Activated CD8-positive, alpha-beta memory T cell treated with anti-CD3 and anti-CD28 coated beads, Interleukin-2, amount 50 U/mL, for 1 hour (primary cell): ENCODE results near the gene NXPH3.

Experiments used
- DNase-seq: peaks from one replicate; pipeline ENCODE4 v3.0.0-alpha.2; 2020; ENCODE audit errors: extremely low read depth

The NXPH3 gene

DNA sequence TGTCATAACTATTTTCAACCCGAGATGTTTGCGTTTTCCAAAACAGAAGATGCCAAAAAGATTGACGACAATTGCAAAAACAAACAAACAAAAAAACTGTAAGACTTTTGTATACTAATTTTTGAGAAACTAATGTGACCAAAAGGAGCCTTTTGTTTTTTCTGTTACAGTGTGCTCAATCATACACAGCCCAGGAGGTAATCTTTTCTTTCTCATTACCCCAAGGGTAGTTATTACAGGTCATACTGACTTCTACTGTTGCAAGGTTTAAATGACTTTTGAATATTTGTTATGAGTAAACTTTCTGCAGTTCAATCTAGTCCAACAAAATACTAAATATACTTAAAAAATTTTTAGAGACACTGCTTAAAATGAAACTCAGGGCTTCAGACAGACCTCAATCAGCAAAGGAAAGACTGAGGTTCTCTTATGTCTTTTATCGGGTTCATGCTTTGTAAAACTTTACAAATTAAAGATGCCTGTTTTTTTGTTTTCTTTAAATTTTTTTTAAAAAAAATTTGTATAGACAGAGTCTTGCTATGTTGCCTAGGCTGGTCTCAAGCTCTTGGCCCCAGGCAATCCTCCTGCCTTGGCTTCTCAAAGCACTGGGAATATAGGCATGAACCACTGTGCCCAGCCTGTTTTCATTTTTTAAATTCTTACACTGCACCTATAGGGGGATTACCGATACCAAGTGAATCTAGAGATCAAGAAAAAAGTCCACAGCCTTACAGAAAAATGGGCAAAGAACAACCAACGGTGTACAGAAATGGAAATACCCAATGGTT, 54.6 kb downstream of the NXPH3 start:
- DNase-seq: no peak

DNA sequence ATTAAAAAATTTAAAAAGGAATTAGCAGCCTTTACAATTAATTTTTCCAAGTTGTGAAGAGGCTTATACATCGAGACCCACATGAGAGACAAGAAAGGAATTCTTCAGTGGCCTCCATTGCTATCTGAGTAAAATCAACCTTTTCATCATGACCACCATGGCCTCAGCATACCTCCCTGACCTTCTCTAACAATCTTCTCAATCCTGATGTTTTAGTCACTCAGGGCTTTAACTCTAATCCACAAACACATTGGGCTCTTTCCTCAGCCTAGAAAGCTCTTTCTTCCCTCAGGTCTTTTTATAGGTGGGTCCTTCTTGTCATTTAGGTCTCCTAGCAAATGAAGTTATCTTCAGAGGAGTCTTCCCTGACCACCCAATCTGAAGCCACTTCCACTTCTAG, 55.8 kb downstream of the NXPH3 start:
- DNase-seq: no peak
